Panc1 (cell line): ENCODE measurements around the gene TMEM130. TPM values are rescaled to one million over a fixed set of nuclear protein-coding genes. Genes with fewer than 3 reads are reported as not detected.

Experiments used
- ATAC-seq: fragments of 200-7000 bp; cut with Tn5 transposase; 2 replicates; pipeline ENCODE4 v1.9.1; 2020; ENCODE audit warnings: mild to moderate bottlenecking, moderate library complexity
- BruUV-seq: library from RNA; stranded (reverse); fragments of 400-500 nt; replicated peaks from 2 replicates; lab custom pipeline; 2021; lab: Mats Ljungman, UMichigan
- CTCF ChIA-PET: fragments of 300-600 bp; sonication (Branson Sonifier 250); formaldehyde crosslinking; loops from one replicate; lab custom pipeline; 2022; ENCODE audit warnings: antibody characterized with exemption; lab: Charles Lee
- POLR2A ChIA-PET: fragments of 300-600 bp; sonication (Branson Sonifier 250); formaldehyde crosslinking; loops from one replicate; lab custom pipeline; 2022; ENCODE audit warnings: antibody characterized with exemption; lab: Charles Lee
- DNase-seq: peaks from one replicate; pipeline ENCODE4 v3.0.0-alpha.2; 2010; ENCODE audit warnings: low read depth, low spot score
- H3K27ac ChIP-seq: 2 replicates; pipeline ENCODE4 v1.5.1; 2011; ENCODE audit warnings: mild to moderate bottlenecking, low read length, inconsistent platforms
- H3K27me3 ChIP-seq: fragments of 200-500 bp; sonication (Bioruptor generic); 2 replicates; pipeline ENCODE4 v1.6.0; 2014; ENCODE audit warnings: low read length, inconsistent platforms; ENCODE audit not compliant: control insufficient read depth, insufficient read depth
- H3K36me3 ChIP-seq: fragments of 200-500 bp; sonication (Bioruptor generic); 2 replicates; pipeline ENCODE4 v1.5.1; 2014; ENCODE audit warnings: inconsistent platforms, mild to moderate bottlenecking, low read length, moderate library complexity; ENCODE audit not compliant: control insufficient read depth, insufficient read depth
- H3K4me1 ChIP-seq: 2 replicates; pipeline ENCODE4 v1.5.1; 2011; ENCODE audit warnings: inconsistent platforms, mild to moderate bottlenecking, low read length, moderate library complexity; ENCODE audit not compliant: control insufficient read depth, insufficient read depth
- H3K4me3 ChIP-seq, 2 experiments: 2 replicates each; pipeline ENCODE4 v1.5.1; 2011 to 2012; ENCODE audit warnings: low read depth in 2 of 2, low read length in 2 of 2, mild to moderate bottlenecking in 2 of 2, inconsistent platforms in 1 of 2, moderate library complexity in 1 of 2
- H3K9me3 ChIP-seq: fragments of 200-500 bp; sonication (Bioruptor generic); 2 replicates; pipeline ENCODE4 v1.5.1; 2014; ENCODE audit warnings: low read depth, mild to moderate bottlenecking, inconsistent platforms, low read length, moderate library complexity; ENCODE audit not compliant: control insufficient read depth, insufficient read depth
- CTCF ChIP-seq: fragments of 450-650 bp; IDR thresholded peaks from 2 replicates; pipeline ENCODE4 v1.5.1; 2017; ENCODE audit warnings: mild to moderate bottlenecking
- POLR2AphosphoS5 ChIP-seq: IDR thresholded peaks from 2 replicates; pipeline ENCODE4 v1.6.1; 2012; ENCODE audit warnings: mild to moderate bottlenecking, low read depth, low read length, moderate library complexity
- REST ChIP-seq, 2 experiments: IDR thresholded peaks; 2 replicates each; pipeline ENCODE4 v1.6.1; 2011 to 2012; ENCODE audit warnings: low read depth in 2 of 2, control low read depth in 1 of 2, low read length in 1 of 2, mild to moderate bottlenecking in 1 of 2, moderate library complexity in 1 of 2; ENCODE audit not compliant: insufficient read depth in 1 of 2
- SIN3A ChIP-seq: IDR thresholded peaks from 2 replicates; pipeline ENCODE4 v1.6.1; 2012; ENCODE audit warnings: low read depth, mild to moderate bottlenecking, low read length, moderate library complexity, borderline replicate concordance; ENCODE audit not compliant: insufficient read depth
- TCF7L2 ChIP-seq: IDR thresholded peaks from 2 replicates; pipeline ENCODE4 v1.6.1; 2011; ENCODE audit warnings: mild to moderate bottlenecking, low read depth, low read length, inconsistent platforms
- in situ Hi-C: cut with HindIII; loops from 2 replicates; pipeline ENCODE4 v1.10.0; 2016; ENCODE audit warnings: low sequenced_read_pairs, low pct_unique_long_range_greater_than_20kb
- intact Hi-C: fragments of 100-400 bp; cut with micrococcal nuclease; formaldehyde crosslinking; loops from one replicate; pipeline ENCODE4 v1.10.0; 2022; ENCODE audit not compliant: unreplicated experiment
- total RNA-seq: library from RNA; stranded (reverse); gene quantifications from one replicate; pipeline ENCODE4 v1.2.1, GENCODE V29; 2021; ENCODE audit not compliant: unreplicated experiment

The TMEM130 gene
- total RNA-seq, 1 experiment from 2014 or later, result 0.41 TPM

GRCh38 chr7:98877692-98878364 is 8.0 kb upstream of the TMEM130 start:
- H3K27me3 ChIP-seq, result no peaks in the 10 kb centered on the region
- ChIA-PET CTCF (interaction anchor here (0.6 to 0.8 kb wide), 3 partner anchors 457 to 594 kb away, joined by 3 to 4 read pairs (median 3); partner anchors contain the start of gene BAIAP2L1), POLR2A (interaction anchor here (0.7 kb wide), 1 partner anchor 9 kb away, joined by 4 read pairs; no protein-coding TSS in a partner anchor)
- peaks cover 3% of the 10 kb centered on the region; the same call in 1 of the 2 replicates for H3K36me3 ChIP-seq
- no peaks in the 10 kb centered on the region for H3K9me3 ChIP-seq
- no TSS peak for BruUV-seq
- ATAC-seq (peak; percentile 48), DNase-seq (no peak)
- 0 out of 2 replicates have a peak, but pooled peaks cover 4% of the 10 kb centered on the region for H3K4me1 ChIP-seq
- H3K27ac ChIP-seq, result peak overlapping the region; percentile 53; the same call in 1 of the 2 replicates
- H3K4me3 ChIP-seq, result peak overlapping the region; percentile 89 to 99
- in situ Hi-C loops, result no loop called here
- intact Hi-C loops, result no loop called here
- TF ChIP-seq TCF7L2, result no peak
- TF ChIP-seq CTCF, result no peak
- no peak for TF ChIP-seq REST (IDR thresholded peaks at IDR 0.05; ENCODE audit: insufficient read depth in 1 of 2, low read depth in 2 of 2, low read length in 1 of 2)
- TF ChIP-seq POLR2AphosphoS5, result no peak
- TF ChIP-seq SIN3A, result no peak

GRCh38 chr7:98877146-98877545 is 7.3 kb upstream of the TMEM130 start:
- DNase-seq (no peak), ATAC-seq (no peak)
- CTCF ChIA-PET, result no interaction called here
- H3K27me3 ChIP-seq, result no peaks in the 10 kb centered on the region
- no peaks in the 10 kb centered on the region for H3K9me3 ChIP-seq
- in situ Hi-C loops, result no loop called here
- BruUV-seq, result no TSS peak
- peaks cover 3% of the 10 kb centered on the region; the same call in 1 of the 2 replicates for H3K36me3 ChIP-seq
- 0 out of 2 replicates have a peak, but pooled peaks cover 4% of the 10 kb centered on the region for H3K4me1 ChIP-seq
- H3K27ac ChIP-seq, result no peak overlapping the region
- POLR2A ChIA-PET, result no interaction called here
- intact Hi-C loops, result no loop called here
- TF ChIP-seq CTCF (no peak), REST (IDR thresholded peaks at IDR 0.05; ENCODE audit: insufficient read depth in 1 of 2, low read depth in 2 of 2, low read length in 1 of 2) (no peak), POLR2AphosphoS5 (no peak), TCF7L2 (no peak), SIN3A (no peak)
- no peak overlapping the region for H3K4me3 ChIP-seq
